ENCODE results near the gene WAPL.

Gene WAPL

GRCh38 chr10:86437447-86437846 lies 84.1 kb downstream of the WAPL start:
- no peak for DNase-seq (ENCODE audit: low read depth)
- no peak for TF ChIP-seq CTCF (IDR thresholded peaks at IDR 0.05; ENCODE audit: insufficient read depth, low read depth, low read length, missing control alignments)
- H3K4me3 ChIP-seq (ENCODE audit: low read length), result no peak overlapping the region

- no peak for DNase-seq (ENCODE audit: low read depth)
- H3K4me3 ChIP-seq (ENCODE audit: low read length), result no peak overlapping the region
- no peak for TF ChIP-seq CTCF (IDR thresholded peaks at IDR 0.05; ENCODE audit: insufficient read depth, low read depth, low read length, missing control alignments)
Observed at GRCh38 chr10:86436963-86437362, 84.6 kb downstream of the WAPL start.

DNA sequence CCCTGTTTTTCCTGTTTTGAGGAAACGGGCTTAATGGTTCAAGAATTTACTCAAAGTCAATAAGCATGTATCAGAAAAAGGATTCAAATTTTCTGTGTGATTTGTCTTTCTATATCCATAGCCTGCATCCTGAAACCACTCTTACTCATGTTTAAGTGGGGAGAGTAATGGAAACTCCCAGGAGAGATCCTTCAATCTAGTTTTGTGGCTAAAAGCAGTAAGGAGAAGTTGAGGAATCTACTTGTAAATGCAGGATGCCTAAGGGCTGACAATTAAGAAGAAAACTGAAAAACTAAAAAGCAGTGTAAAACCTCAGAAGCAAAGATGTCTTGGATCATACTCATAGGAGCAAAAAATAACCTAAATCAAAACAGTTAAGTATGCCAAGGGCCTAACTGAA lies 86.9 kb downstream of the WAPL start:
- DNase-seq (ENCODE audit: low read depth), result no peak
- no peak overlapping the region for H3K4me3 ChIP-seq (ENCODE audit: low read length)
- no peak for TF ChIP-seq CTCF (IDR thresholded peaks at IDR 0.05; ENCODE audit: insufficient read depth, low read depth, low read length, missing control alignments)

- no peak overlapping the region for H3K4me3 ChIP-seq (ENCODE audit: low read length)
- no peak for DNase-seq (ENCODE audit: low read depth)
Observed at GRCh38 chr10:86423739-86424138, 97.9 kb downstream of the WAPL start.

GRCh38 chr10:86419101-86419500 lies 102.5 kb downstream of the WAPL start:
- no peak overlapping the region for H3K4me3 ChIP-seq (ENCODE audit: low read length)
- no peak for TF ChIP-seq CTCF (IDR thresholded peaks at IDR 0.05; ENCODE audit: insufficient read depth, low read depth, low read length, missing control alignments)
- DNase-seq (ENCODE audit: low read depth), result no peak

More at GRCh38 chr10:86423739-86424138, 97.9 kb downstream of the WAPL start:
- no peak for TF ChIP-seq CTCF (IDR thresholded peaks at IDR 0.05; ENCODE audit: insufficient read depth, low read depth, low read length, missing control alignments)

DNA sequence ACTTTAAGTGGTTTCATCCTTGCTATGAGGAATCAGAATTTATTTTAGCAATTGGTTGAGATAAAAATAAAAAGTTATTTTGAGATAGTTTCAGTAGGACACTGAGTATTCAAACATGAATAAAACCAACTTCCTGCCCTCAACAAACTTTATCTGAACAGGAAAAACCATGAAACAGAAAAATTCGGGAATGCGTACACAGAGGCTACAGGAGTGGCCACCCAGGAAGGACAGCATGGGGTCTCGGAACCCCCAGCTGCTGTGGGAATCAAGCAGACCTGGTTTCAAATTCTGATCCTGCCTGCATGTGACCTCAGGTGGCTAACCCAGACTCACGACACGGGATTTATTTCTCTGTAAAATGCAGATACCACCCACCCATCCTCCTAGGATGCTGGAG lies 106.0 kb downstream of the WAPL start:
- H3K4me3 ChIP-seq (ENCODE audit: low read length), result no peak overlapping the region
- no peak for TF ChIP-seq CTCF (IDR thresholded peaks at IDR 0.05; ENCODE audit: insufficient read depth, low read depth, low read length, missing control alignments)
- no peak for DNase-seq (ENCODE audit: low read depth)

DNA sequence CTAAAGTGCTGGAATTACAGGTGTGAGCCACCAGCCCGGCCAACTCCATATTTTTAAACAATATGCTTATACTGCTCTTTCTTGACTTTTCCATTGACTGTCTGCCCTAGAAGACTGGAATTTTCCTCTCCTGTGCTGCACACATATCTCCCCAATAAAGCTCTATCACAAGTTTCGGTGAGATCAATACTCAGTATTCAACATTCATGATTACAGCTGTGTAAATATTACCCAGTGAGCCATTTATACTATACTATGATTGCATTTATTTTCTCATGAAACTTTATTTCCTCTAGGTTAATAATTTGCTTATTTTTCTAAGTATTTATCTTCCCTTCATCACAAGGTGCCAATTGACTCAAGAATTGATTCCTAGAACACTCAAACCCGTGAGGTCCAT lies 106.5 kb downstream of the WAPL start:
- DNase-seq (ENCODE audit: low read depth), result no peak
- no peak overlapping the region for H3K4me3 ChIP-seq (ENCODE audit: low read length)
- TF ChIP-seq CTCF (IDR thresholded peaks at IDR 0.05; ENCODE audit: insufficient read depth, low read depth, low read length, missing control alignments), result no peak

Data from epithelial cell of esophagus (primary cell).